ENCODE results near the gene SMURF2. TPM values are rescaled to one million over a fixed set of nuclear protein-coding genes. Genes with fewer than 3 reads are reported as not detected.

SMURF2 gene
- total RNA-seq, 1 experiment from 2014 or later = 127 TPM

- RAD21 ChIA-PET (ENCODE audit: low non-redundant PET in 1 of 2, low total read pairs in 2 of 2, uncharacterized antibody in 2 of 2, unreplicated experiment in 2 of 2) = no interaction called here
- peaks cover 18 to 69% of the 10 kb centered on the region in 2 experiments for H3K4me1 ChIP-seq (ENCODE audit: control insufficient read depth in 1 of 2, insufficient read depth in 2 of 2, low read length in 2 of 2)
- H2AFZ ChIP-seq (ENCODE audit: low read depth, low read length, poor library complexity, severe bottlenecking) = no peak overlapping the region
- DNase-seq (ENCODE audit: low read depth, low spot score) (no peak), ATAC-seq (no peak)
- H3K27ac ChIP-seq (ENCODE audit: low read depth, low read length) = no peak overlapping the region
- POLR2A ChIA-PET = no interaction called here
- BruUV-seq (replicated peaks) = no TSS peak
- CTCF ChIA-PET = interaction anchor here (1.2 to 4.5 kb wide), 3 partner anchors 9 to 274 kb away, joined by 3 to 68 read pairs (median 3); no protein-coding TSS in a partner anchor
- H3K4me3 ChIP-seq (replicated peaks in 1 of 2; ENCODE audit: low read depth in 1 of 2, low read length in 2 of 2) = no peak overlapping the region
- peaks cover 79% of the 10 kb centered on the region for H3K79me2 ChIP-seq (ENCODE audit: insufficient read depth, low read length)
- TF ChIP-seq POLR2AphosphoS5 (IDR thresholded peaks at IDR 0.05; ENCODE audit: low read depth, low read length) = peak; percentile 23; the same call in 1 of the 2 replicates
- no peak for TF ChIP-seq ZFX (IDR thresholded peaks at IDR 0.05)
- peaks cover 55 to 58% of the 10 kb centered on the region in 2 experiments for H3K36me3 ChIP-seq (ENCODE audit: control insufficient read depth in 1 of 2, insufficient read depth in 2 of 2, low read length in 2 of 2)
- intact Hi-C loops (cut with micrococcal nuclease) = loop anchor here (5.0 to 10.0 kb wide), 2 partner anchors 162 to 355 kb away; partner anchors contain the start of gene SMURF2
- no peaks in the 10 kb centered on the region for H3K27me3 ChIP-seq (ENCODE audit: insufficient read depth, low read length)
- H3K9ac ChIP-seq (ENCODE audit: low read length) = no peak overlapping the region
- no peaks in the 10 kb centered on the region for H3K9me2 ChIP-seq (ENCODE audit: insufficient read depth)
- H3K4me2 ChIP-seq (ENCODE audit: low read length) = no peak overlapping the region
- H3K9me3 ChIP-seq (ENCODE audit: control insufficient read depth in 1 of 2, insufficient read depth in 1 of 2, low read depth in 1 of 2, low read length in 2 of 2) = no peaks in the 10 kb centered on the region
- peaks cover 64% of the 10 kb centered on the region; the same call in 1 of the 2 replicates for H4K20me1 ChIP-seq (ENCODE audit: insufficient read depth)
Observed at GRCh38 chr17:64499805-64500486, 162.2 kb downstream of the SMURF2 start.

GRCh38 chr17:64498308-64499203 is 163.6 kb downstream of the SMURF2 start:
- H3K4me2 ChIP-seq (ENCODE audit: low read length) = peak overlapping the region; percentile 80
- ChIA-PET POLR2A (interaction anchor here (1.0 to 8.5 kb wide), 6 partner anchors 7 to 151 kb away, joined by 3 to 119 read pairs (median 4); partner anchors contain the start of genes CEP95 and DDX5), CTCF (interaction anchor here (1.2 to 4.5 kb wide), 3 partner anchors 7 to 275 kb away, joined by 3 to 68 read pairs (median 14); partner anchors contain the start of genes CEP95 and DDX5), RAD21 (ENCODE audit: low non-redundant PET in 1 of 2, low total read pairs in 2 of 2, uncharacterized antibody in 2 of 2, unreplicated experiment in 2 of 2) (no interaction called here)
- H4K20me1 ChIP-seq (ENCODE audit: insufficient read depth) = peaks cover 50% of the 10 kb centered on the region; the same call in 1 of the 2 replicates
- H3K27me3 ChIP-seq (ENCODE audit: insufficient read depth, low read length) = no peaks in the 10 kb centered on the region
- TF ChIP-seq EZH2phosphoT487 (IDR thresholded peaks at IDR 0.05; ENCODE audit: borderline replicate concordance) = no peak
- 0 out of 2 replicates have a peak, but pooled peaks have one; percentile 22 for TF ChIP-seq CEBPB (IDR thresholded peaks at IDR 0.05; ENCODE audit: low read depth)
- TF ChIP-seq POLR2AphosphoS5 (IDR thresholded peaks at IDR 0.05; ENCODE audit: low read depth, low read length) = peak; percentile 25
- TF ChIP-seq JUND (IDR thresholded peaks at IDR 0.05) = 0 out of 2 replicates have a peak, but pooled peaks have one; percentile 2
- H3K36me3 ChIP-seq (ENCODE audit: control insufficient read depth in 1 of 2, insufficient read depth in 2 of 2, low read length in 2 of 2) = peaks cover 41 to 46% of the 10 kb centered on the region in 2 experiments
- H3K79me2 ChIP-seq (ENCODE audit: insufficient read depth, low read length) = peaks cover 78% of the 10 kb centered on the region
- H3K4me1 ChIP-seq (ENCODE audit: control insufficient read depth in 1 of 2, insufficient read depth in 2 of 2, low read length in 2 of 2) = peaks cover 10 to 57% of the 10 kb centered on the region in 2 experiments; a peak in 3 of 4 replicates
- H3K9ac ChIP-seq (ENCODE audit: low read length) = peak overlapping the region; percentile 77
- no peaks in the 10 kb centered on the region for H3K9me2 ChIP-seq (ENCODE audit: insufficient read depth)
- no TSS peak for BruUV-seq (replicated peaks)
- no peaks in the 10 kb centered on the region for H3K9me3 ChIP-seq (ENCODE audit: control insufficient read depth in 1 of 2, insufficient read depth in 1 of 2, low read depth in 1 of 2, low read length in 2 of 2)
- intact Hi-C loops (cut with micrococcal nuclease) = loop anchor here (5.0 to 10.0 kb wide), 2 partner anchors 164 to 354 kb away; partner anchors contain the start of gene SMURF2
- H3K4me3 ChIP-seq (replicated peaks in 1 of 2; ENCODE audit: low read depth in 1 of 2, low read length in 2 of 2) = no peak overlapping the region
- DNase-seq (ENCODE audit: low read depth, low spot score) (no peak), ATAC-seq (no peak)
- H2AFZ ChIP-seq (ENCODE audit: low read depth, low read length, poor library complexity, severe bottlenecking) = no peak overlapping the region
- H3K27ac ChIP-seq (ENCODE audit: low read depth, low read length) = peak overlapping the region; percentile 79; the same call in 1 of the 2 replicates

Data from HCT116 (cell line).